ENCODE measurements around the gene TRPM3.

The TRPM3 gene

DNA sequence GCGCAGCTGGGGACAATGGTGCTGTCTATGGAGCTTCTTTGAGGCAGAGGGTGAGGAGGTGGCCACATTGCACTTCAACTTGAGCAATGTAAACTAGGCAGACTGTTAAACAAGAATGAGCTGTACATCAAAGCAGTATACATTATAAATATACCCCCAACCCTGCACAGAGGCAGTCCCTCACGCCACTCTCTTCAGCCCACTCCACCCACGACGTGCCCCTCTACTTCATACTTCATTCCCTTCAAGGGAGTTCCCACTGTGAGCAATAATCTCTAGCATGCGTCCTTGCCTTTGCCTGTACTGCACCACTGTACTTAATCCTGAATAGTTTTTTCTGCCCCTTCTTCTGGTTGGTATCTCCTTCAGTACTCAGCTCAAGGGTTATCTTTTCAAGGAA, 14.4 kb downstream of the TRPM3 start:
- no peak for DNase-seq (ENCODE audit: low read depth)
- no peak overlapping the region for H3K4me3 ChIP-seq (replicated peaks; ENCODE audit: low read depth, low read length)
- TF ChIP-seq, protein P1, sequence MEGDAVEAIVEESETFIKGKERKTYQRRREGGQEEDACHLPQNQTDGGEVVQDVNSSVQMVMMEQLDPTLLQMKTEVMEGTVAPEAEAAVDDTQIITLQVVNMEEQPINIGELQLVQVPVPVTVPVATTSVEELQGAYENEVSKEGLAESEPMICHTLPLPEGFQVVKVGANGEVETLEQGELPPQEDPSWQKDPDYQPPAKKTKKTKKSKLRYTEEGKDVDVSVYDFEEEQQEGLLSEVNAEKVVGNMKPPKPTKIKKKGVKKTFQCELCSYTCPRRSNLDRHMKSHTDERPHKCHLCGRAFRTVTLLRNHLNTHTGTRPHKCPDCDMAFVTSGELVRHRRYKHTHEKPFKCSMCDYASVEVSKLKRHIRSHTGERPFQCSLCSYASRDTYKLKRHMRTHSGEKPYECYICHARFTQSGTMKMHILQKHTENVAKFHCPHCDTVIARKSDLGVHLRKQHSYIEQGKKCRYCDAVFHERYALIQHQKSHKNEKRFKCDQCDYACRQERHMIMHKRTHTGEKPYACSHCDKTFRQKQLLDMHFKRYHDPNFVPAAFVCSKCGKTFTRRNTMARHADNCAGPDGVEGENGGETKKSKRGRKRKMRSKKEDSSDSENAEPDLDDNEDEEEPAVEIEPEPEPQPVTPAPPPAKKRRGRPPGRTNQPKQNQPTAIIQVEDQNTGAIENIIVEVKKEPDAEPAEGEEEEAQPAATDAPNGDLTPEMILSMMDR (IDR thresholded peaks at IDR 0.05; ENCODE audit: low read length, missing control alignments), result no peak

DNA sequence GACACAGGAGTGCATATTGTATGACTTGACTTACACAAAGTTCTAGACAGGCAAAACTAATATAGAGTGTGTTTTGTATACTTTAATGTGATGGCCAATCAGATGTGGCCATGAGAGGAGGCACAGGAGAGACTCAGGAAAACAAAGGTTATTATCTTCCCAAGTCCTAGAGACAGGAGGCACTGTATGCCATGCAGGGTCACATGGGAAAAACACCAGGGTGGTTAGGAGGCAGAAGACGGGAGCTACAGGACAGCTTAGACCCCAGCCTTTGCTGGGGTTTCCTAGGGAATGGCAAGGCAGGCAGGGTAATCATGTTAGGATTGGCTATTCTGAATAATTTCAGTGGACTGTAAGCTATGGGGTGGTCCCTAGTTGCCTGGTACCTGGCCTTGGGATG, 16.2 kb downstream of the TRPM3 start:
- DNase-seq (ENCODE audit: low read depth), result no peak
- TF ChIP-seq, protein P1 (IDR thresholded peaks at IDR 0.05; ENCODE audit: low read length, missing control alignments), result no peak

DNA sequence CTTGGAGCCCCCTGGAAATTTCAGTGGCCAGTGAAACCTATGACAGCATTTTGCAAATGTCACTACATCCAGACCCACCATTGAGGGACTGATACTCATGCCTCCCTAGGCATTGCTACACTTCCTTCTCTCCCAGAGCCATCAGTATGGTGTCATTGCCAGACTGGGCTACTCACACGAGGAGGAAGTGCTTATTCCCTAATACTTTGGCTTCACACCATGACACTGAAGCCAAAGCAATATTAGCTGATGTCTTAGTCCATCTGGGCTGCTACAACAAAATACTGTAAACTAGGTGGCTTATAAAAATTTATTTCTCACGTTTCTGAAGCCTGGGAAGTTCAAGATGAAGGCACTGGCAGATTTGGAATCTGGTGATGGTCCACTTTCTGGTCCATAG, 22.6 kb downstream of the TRPM3 start:
- no peak for DNase-seq (ENCODE audit: low read depth)
- TF ChIP-seq, protein P1 (IDR thresholded peaks at IDR 0.05; ENCODE audit: low read length, missing control alignments), result no peak
- no peak overlapping the region for H3K4me3 ChIP-seq (replicated peaks; ENCODE audit: low read depth, low read length)

More for the DNA sequence above, 16.2 kb downstream of the TRPM3 start:
- no peak overlapping the region for H3K4me3 ChIP-seq (replicated peaks; ENCODE audit: low read depth, low read length)

DNA sequence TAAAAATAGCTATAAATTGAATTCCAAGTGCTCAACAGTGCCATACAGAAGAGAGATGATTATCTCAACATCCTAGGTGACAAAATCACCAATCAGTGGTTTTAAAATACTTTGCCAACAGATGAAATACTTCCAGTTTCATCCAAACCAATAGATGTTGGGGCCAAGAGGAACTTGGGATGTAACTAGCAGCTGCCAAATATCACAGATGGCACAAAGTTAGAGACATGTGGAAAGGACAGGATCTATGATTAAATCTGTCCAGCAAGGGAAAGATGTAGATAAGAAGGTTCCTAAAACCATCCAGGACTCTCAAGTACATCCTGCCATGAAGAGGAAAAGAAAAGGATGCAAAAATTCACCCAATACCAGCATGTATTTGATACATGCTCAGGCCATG, 23.8 kb downstream of the TRPM3 start:
- TF ChIP-seq, protein P1 (IDR thresholded peaks at IDR 0.05; ENCODE audit: low read length, missing control alignments), result no peak
- H3K4me3 ChIP-seq (replicated peaks; ENCODE audit: low read depth, low read length), result no peak overlapping the region
- DNase-seq (ENCODE audit: low read depth), result no peak

DNA sequence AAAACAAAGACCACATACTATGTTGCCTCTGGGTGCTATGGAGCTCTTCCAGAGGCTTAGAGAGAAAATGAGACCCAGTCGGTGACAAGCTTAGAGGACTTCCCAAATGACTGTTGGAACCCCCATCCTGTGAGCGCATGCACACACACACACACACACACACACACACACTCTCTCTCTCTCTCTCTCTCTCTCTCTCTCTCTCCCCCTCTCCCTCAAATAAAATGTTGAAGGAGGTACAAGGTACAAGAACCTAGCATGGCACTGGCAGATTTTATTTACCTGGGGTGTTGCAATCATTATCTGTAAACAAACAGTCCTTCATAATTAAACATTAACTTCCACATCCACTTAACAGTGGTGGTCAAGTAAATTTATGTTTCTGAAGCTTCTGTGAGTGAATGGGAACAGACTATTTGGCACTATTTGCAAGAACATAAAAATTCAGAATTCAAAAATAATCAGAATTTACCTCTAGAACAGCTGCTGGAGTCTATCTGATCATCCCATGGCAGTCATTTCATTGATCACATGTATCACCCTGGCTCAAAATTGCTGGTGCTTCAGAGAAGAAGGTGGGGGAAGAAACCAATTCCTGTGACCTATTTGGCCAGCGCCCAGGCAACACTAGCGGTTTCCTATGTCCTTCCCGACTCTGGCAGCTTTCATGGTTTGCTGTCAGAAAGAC, 24.9 kb downstream of the TRPM3 start:
- DNase-seq (ENCODE audit: low read depth), result no peak
- TF ChIP-seq, protein P1 (IDR thresholded peaks at IDR 0.05; ENCODE audit: low read length, missing control alignments), result no peak
- no peak overlapping the region for H3K4me3 ChIP-seq (replicated peaks; ENCODE audit: low read depth, low read length)

DNA sequence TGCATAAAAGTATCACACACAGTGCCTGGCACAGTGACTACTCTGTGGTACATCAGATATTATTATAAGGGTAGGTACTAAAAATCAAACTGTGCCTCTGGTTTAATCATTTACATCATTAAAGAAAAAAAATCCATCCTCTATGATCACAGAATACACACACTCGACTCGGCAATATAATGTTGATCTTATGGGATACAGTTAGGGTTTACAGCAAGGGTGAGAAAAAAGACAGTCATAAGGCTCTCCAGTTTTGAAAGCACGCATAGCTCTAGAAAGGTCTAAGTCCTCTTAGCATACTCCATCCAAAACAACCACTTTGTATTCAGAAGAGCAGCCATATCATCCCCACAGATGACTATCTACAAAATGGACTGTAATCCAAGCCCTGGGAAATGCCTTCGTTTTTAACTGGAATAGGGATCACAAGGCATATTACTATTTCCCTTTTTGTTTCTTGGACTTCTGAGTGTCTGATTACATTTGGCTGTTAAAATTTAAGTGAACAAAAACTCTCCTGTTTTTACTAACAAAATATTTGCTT, 26.6 kb downstream of the TRPM3 start:
- H3K4me3 ChIP-seq (replicated peaks; ENCODE audit: low read depth, low read length), result no peak overlapping the region
- DNase-seq (ENCODE audit: low read depth), result no peak
- TF ChIP-seq, protein P1 (IDR thresholded peaks at IDR 0.05; ENCODE audit: low read length, missing control alignments), result no peak

DNA sequence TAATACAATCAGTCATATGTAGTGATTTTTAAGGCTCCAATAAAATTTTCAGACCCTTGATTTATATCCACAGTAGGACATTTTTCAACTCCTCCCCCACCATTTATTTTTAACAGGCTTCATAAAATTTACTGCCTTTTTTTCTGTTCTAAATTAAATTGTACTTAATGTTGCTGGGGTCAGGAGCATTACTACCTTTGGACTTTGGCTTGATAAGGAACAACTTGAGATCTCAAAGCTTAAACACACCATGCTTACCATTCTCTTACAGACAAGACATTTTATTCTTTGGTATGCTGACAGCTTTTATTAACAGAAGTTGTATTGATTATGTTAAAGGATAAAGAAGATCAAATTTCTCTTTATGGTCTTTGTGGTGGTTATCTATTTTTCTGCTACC, 30.5 kb downstream of the TRPM3 start:
- no peak overlapping the region for H3K4me3 ChIP-seq (replicated peaks; ENCODE audit: low read depth, low read length)
- TF ChIP-seq, protein P1 (IDR thresholded peaks at IDR 0.05; ENCODE audit: low read length, missing control alignments), result no peak
- no peak for DNase-seq (ENCODE audit: low read depth)
